HG03060 (cell line): ENCODE measurements around the gene BRINP2.

Experiments used
- ATAC-seq: cut with Tn5 transposase; IDR thresholded peaks from one replicate; pipeline ENCODE4 v1.9.1; 2021; ENCODE audit warnings: low read depth, moderate number of reproducible peaks; ENCODE audit not compliant: unreplicated experiment

Gene BRINP2

DNA sequence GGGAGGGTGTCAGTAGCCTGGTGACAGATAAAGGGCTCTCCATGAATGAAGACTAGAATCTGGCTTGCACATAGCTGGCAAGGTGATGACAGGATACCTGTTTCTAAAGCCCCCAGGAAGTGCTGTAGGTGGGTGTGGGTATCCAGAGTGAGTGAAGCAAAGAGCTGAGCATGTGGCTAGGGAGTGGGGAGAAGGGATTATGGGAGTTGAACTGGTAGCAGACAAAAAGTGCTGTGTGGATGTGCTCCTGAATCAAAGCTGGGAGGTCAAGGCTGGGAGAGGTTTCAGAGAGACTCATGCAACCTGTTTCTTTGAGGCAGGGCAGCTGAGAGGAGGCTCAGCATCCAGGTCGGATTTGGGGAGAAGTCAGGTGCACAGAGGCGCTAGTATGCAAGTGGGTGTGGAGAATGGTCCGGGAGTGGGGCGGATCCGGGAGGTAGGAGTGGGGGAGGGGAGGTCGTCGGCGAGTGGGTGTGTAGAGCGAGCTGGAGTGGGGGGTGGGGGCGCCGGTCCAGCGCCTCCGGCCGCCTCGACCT lies 6.8 kb upstream of the BRINP2 start:
- ATAC-seq, result no peak

DNA sequence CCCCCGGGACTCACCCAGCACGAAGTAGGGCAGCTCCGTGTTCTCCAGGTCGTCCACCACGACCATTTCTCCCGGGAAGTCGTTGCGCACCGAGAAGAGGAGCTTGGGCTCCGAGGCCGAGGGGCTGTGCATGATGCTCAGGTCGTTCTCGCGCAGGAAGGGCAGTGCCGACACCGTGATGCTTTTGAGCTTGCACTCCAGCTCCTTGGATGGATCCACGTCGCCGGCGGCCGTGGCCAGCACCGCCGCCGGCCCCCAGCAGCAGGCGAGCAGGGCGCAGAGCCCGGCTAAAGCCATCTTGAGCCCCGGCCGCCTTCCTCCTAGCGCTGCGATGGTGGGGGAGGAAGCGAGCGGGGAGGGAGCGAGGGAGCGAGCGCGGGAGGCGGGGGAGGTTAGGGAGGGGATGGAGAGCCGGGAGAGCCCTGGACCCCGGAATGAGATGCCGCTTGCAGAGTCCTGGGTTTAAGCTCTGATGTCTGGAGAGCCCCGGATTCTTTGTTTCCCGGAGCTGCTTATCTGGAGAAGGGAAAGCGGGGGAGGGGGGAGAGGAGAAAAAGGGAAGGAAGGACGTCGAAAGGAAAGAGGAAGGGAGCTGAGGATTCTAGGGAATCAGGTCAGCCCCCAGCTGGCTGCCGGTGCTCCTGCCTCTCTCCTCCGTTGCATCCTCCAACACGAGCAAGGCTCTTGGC lies 6.2 kb upstream of the BRINP2 start, which contains the start of gene ASTN1:
ASTN1 (minus strand) TSS at position 333 of the 689 bp plus-strand sequence; CDS start at position 297, 36 bp downstream.
- no peak for ATAC-seq

DNA sequence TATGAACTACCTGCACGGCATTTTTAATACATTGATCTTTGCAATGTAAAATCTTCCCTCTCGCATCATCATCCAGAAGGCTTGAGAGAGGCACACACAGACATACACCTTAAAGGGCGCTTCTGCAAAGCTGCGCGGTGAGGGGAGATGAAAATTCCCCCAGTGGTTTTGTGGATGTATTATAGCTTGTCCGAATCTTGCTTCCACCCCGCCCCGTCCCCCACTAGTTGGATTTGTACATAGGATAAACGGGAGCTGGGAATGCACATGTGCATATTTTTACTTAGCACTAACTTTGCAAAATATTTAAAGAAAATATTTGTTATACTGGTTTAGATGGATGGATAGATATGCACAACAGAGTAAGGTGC lies 5.7 kb upstream of the BRINP2 start:
- ATAC-seq, result no peak

DNA sequence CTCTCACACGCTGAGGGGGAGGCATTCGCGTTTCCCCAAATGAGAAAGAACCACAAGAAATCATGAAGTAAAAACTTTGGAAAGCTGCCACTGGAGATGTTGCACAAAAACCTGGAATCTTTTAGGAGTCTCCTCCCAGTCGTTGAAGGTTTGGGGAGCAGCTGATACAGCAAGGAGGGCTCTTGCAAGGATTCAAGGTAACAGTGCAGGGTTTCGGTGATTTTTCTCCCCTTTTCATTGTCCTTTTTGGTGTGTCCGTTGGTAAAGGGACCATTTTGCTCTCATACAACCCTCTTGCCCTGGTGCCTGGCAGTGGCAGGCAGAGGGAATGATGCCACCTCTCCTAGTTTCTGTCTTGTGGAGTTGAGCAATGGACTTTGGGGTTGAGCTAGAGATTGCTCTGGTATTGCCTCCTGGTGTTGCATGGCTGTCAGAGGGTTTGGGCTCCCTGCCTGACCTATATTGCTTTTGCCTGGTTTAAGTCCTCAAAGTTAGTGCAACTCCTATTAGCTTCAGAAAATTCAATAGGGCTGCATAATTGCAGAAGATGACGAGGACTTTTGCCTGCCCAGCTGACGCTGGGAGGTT lies 872 bp downstream of the BRINP2 start:
- no peak for ATAC-seq

DNA sequence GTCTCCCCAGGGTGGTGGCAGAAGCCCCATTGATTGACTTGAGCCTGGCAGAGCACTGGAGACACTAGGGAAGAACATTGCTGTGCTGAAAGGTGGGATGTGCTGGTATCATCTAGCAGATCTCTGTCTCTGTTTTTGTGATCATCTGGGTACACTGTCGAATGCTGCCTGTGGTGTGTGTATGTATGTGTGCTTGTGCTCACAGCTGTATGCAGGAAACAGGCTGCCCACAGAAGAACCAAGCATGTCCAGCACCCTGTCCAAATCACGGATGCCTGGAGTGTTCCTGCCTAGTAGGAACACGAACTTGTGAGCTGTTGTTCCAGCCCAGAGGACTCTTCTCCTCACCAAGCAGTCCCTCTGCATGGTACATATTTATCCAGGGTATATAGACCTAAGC lies 1.5 kb downstream of the BRINP2 start:
- ATAC-seq, result no peak

DNA sequence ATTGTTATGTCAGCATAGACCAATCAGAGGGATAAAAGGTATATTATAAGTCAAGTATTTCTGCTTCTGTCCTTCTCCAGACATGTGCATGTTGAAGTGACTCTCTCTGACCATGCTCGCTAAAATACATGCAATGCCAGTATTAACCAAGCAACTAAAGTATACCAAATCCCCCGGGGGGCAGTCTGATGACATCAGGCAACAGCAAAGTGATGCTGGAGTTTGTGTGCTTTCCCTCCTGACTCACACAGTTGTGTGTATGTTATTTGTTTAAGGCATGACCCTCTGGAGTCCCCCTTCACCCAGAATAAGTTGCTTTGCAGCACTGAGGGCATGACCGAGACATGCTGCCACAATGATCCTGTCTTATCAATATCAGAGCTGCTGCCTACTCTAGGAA lies 2.1 kb downstream of the BRINP2 start:
- no peak for ATAC-seq

DNA sequence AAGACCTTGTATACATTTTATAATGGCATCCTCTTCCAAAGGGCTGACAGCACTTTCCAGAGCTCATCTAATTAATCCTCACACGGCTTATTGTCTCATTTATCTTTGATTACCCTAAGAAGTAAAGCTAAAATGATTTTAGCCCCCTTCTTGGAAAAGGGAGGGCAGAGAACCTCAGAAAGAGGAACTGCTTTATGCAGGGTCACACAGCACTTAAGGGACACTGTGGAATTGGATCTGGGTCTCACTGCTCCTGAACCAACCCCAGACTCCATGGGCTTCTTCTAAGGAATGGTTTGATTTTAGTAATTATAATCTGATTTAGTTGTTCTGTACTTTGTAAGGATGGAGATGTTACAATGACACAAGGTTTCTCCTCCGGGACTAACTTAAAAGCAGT lies 3.2 kb downstream of the BRINP2 start:
- ATAC-seq, result no peak

DNA sequence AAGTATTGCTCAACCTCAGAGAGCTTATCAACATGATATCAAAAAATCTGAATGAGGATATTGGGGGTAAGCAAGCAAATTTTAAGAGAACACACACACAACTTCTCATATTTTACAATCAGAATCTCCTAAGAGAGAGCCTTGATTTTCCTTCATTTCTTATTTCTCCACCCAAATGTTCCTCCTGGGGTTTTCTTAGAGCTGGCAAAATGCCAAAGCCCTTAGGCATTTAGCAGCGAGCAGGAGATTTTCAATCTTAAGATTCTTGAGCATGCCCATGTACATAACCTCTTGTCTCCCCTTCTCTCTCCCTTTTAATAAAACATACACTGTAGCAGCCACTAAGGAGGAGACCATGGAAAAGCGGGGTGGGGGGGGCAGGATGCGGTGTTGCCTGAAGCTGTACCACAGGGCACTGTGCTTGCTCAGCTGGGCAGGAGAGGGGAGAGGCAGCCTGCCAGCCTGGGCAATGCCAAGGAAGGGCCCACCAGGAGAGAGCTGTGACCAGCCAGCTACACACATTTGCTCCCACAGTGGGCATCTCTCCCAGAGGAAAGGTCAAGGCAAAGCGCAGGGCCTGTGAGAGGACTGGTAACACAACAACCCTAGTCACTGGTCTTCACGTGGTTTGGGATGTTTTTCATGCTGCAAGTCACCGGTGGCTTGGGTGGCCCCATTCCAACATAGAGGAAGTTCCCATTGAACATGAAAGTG lies 4.3 kb downstream of the BRINP2 start:
- no peak for ATAC-seq

DNA sequence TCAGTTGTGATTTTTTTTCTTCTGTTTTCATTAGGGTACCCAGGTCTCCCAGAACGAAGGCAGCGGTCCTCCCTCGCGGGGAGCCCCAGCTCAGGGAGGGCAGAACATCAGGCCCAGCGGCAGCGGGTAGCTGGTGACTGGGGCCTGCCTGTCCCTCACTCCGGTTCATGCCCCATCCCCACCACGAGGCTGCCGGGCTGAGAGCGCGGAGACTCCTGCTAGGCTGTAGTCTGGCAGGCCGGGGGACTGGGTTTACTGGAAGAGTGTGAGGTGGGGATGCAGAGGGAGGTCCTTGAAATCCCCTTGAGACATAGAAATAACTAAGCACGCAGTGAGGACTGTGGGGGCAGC lies 10.5 kb downstream of the BRINP2 start:
- no peak for ATAC-seq

DNA sequence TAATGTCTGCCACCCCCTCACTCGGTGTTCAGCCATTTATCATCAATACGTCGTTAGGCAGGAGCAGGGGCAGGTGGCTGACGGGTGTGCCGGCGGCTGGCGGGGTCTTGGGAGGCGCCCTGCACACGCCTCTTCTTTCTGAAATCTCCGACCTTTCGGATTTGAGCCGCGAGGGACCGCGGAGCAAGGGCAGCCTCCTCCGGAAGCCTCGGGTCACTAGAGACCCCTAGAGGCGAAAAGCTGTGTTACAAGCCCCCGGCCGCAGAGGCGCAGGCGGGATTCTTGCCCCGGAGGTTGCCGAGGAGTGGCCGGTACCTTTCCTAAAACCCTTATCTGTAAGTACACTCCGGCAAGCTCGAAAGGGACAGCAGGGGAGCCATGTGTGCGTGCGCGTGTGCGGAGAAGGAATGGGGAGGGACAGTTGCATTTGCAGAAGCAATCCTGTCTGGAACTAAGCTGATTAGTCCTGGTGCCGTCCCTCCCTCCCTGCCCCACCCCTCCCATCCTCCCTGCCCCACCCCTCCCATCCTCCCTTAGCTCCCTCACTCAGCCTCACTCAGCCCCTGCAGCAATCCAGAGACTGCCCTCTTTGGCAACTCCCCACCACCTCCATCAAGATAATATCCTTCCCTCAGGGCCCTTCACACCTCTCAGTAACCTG lies 11.0 kb downstream of the BRINP2 start:
- peak; percentile 82 for ATAC-seq

DNA sequence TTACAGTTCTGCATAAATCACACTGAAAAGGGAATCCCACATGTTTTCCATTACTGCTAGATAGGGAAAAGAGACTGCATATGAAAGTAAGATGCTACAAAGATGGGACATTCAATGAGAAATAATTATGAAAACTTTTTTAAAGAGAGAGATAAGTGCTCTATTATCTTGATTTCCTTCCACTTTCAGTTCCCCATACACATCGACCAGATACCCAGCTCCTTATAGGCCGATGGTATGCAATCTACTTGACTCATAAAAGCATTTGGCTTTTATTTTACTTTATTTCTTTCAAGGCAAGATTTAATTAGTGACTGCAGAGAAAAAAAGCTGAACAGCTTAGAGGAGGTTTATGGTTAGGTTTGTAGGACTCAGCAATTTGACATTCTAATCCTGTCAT lies 13.1 kb downstream of the BRINP2 start:
- ATAC-seq, result no peak

DNA sequence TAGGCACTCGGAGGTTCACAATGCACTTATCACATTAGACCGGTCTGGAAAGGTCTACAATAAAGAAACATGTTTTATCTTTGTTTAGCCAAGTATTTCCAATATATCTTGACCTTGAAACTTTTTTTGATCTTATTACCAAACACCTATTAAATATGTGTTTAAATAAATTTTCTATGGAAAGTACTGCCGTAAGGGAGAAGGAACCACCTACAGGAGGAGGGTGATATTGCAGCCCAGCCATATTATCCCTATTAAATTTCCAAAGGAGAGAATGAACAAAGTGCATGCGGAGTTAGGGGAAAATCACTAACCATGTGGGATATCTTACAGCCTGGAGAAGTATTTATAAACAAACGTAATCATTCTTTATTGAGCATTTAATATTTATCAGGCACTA lies 14.5 kb downstream of the BRINP2 start:
- no peak for ATAC-seq

DNA sequence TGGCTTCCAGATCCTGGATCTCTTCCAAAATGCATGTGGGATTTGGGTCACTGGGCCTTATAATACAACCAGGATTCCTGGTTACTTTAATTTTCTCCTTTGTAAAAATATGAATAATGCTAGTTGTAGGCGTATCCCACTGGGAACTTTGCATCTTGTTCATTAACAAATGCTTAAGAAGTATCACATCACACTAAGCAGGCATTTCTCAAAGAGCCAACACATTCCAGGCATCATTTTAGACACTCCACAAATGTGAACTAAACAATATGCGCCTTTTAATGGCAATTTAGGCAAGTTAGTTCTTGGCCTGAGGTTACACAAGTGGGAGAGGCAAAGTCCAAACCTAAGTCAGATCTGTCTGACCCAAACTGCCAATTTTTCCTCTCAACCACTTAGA lies 15.9 kb downstream of the BRINP2 start:
- no peak for ATAC-seq

DNA sequence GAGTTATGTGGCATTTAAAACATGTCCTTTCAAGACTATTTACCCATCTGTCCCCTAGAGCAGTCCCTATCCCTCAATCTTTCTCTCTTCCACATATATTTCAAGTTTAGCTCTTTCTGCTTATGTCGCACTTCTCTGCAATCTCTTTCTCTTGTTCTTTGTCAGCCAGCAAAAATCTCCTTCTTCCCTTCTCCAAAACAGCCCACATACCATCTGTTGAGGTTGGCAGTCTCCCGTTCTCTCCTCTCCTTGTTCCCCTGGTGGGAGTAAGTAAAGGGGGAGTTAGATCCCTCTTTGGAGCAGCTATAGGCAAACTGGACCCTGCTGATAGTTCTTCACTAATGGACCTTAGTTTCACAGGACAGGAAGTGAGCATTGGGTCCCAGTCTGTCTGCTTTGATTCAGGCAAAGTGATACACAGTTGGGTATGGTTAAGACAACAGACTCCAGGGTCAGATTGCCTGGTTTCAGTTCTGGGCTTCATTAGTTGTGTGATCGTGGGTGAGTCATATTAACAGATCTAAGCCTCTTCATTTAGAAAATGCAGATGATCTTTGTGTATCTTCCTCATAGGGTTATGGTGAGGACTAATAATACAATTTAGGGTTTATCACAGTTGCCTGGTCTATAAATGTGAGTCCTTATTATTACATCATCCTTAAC lies 19.7 kb downstream of the BRINP2 start:
- ATAC-seq, result no peak

DNA sequence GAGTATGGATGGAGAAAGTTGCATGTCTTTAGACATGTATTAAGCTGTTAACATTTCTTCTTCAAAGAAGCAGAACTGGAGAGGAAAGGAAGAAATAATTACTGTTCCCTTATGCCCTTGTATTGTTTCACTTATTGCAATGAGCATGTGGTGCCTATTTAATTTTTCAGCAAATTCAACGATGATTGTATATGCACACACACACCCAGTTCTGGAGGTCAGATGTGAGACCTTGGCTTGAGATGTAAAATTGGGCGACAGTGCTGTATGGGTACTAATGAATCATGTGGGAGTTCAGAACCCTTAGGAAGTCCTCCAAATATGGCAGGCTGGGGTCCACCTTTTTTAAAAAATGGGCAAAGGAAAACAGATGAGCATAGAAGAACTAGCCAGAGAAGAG lies 27.5 kb downstream of the BRINP2 start:
- ATAC-seq, result no peak

DNA sequence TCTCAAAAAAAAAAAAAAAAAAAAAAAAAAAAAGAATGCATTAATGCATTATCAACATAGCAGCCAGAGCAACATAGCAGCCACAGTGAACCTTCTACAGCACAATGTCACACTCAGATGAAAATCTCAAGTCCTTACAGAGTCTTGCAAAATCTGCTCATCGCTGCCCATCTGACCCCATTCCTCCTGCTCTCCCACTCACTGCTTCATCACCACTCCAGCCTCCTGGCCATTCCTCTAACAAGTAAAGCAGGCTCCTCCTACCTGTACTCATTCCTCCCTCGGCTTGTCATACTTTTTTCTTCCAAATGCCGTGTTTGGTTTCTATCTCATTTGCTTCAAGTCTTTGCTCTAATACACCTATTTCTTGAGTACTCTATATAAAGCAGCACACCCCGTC lies 29.5 kb downstream of the BRINP2 start:
- no peak for ATAC-seq

DNA sequence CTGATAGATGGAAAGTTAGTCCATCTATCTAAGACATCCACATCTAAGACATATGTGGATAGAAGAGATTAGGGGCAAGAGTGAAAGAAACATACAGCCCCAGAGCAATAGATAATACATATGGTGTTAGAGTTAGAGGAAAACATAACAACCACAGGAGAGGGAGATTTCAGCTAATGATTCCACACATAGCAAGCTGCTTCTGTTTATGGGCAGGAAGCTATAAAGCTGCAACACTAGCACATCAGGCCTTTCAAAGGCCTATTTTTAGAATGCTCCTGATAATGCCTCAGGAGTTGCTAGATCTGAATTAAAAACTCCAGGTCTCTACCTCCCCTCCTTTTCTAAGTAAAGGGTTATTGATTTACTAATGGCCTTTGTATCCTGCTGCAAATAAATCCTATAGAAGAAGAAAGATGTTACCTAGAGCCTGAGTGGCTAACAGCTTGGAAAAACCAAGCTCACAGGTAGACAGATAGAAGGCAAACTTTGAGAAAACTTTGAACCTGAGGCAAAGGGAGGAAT lies 36.1 kb downstream of the BRINP2 start:
- no peak for ATAC-seq

DNA sequence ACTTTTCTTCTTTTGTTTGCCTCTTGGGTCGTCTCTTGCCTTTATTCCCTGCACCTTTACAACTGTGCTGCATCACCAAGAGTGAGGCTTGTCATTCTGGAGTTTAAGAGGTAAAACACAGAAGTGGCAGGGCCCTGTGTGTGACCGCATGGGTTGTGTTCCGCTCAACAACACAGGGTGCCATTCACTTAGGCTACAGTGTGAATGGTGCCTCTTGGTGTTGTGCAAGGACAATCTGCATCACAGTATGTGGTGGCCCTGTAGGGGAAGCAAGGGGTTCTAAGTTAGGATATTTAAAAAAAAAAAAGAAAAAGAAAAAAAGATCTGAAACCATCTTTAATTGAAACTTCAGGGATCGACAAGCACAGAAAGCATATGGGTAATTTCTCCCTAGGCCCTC lies 38.2 kb downstream of the BRINP2 start:
- no peak for ATAC-seq

DNA sequence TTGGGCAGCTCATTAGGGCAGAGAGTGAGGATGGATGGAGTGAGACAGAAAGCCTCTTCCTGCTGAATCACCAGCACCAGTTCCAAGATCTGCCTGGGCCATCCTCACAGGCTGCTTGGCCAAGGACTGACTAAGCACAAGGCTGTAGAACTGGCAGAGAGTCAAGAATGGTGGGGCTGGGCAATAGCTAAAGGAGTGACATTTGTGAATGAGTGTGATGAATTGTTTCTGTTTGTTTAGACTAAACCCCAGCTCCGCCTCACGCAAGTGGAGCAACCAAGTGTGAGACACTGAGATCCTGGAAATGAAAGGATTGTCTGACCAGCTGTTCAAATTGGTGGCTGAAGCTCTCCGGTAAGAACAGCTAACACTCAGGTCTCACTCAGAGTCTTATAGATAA lies 38.6 kb downstream of the BRINP2 start:
- no peak for ATAC-seq

DNA sequence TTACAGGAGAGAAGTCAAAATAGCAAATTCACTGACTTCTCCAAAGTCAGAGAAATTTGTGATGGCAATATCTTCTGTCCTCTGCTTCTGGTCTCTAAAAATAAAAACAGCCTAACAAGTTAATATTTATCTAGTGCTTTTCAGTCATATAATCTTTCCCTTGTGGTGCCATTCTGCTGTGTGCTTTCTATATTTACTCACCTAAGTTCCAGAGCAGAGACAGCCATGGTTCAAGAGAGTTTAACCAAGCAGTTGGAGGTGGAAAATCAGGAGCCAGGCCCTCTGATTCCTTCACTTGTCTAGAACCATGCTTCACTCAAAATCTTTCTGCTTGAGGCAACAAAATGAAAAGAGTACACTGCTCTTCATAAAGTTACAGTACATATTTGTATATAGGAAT lies 39.3 kb downstream of the BRINP2 start:
- no peak for ATAC-seq

DNA sequence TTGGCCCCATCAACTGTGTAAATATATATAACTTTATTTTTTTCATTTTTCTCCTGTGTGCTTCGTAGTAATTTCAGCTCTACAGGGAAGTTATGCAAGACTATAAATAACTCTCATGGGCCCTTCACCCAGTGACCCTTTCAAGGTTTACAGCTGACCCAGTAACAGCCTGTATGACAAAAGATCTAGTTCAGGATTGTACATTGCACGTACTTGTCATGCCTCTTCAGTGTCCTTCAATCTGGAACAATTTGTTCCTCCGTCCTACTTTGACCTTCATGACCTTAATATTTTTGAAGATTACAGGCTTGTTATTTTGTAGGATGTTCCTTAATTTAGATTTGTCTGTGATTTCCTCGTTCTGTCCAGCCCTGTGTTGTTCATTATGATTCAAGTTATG lies 40.5 kb downstream of the BRINP2 start:
- no peak for ATAC-seq
